GM23338 (cell line): ENCODE data around the gene WSCD2. TPM values are rescaled to one million over a fixed set of nuclear protein-coding genes. Genes with fewer than 3 reads are reported as not detected.

Experiments used
- ATAC-seq: fragments of 200-7000 bp; cut with Tn5 transposase; 3 replicates; pipeline ENCODE4 v1.9.1; 2020
- DNase-seq: peaks from one replicate; pipeline ENCODE4 v3.0.0-alpha.2; 2015; ENCODE audit warnings: low spot score
- H2AFZ ChIP-seq: fragments of 200-600 bp; sonication (generic); 2 replicates; pipeline ENCODE4 v1.8.0; 2016; ENCODE audit warnings: antibody characterized with exemption, mild to moderate bottlenecking, moderate library complexity
- H3F3A ChIP-seq: fragments of 200-600 bp; sonication (generic); replicated peaks from 2 replicates; pipeline ENCODE4 v1.8.0; 2017; ENCODE audit warnings: antibody characterized with exemption, mixed run types, low read depth
- H3K27ac ChIP-seq: fragments of 200-600 bp; sonication (generic); 2 replicates; pipeline ENCODE4 v1.6.1; 2016; ENCODE audit warnings: low read depth
- H3K27me3 ChIP-seq: fragments of 200-600 bp; sonication (generic); 2 replicates; pipeline ENCODE4 v1.8.0; 2016; ENCODE audit warnings: mild to moderate bottlenecking, mixed run types, moderate library complexity; ENCODE audit not compliant: insufficient read depth
- H3K36me3 ChIP-seq: fragments of 200-600 bp; sonication (generic); 2 replicates; pipeline ENCODE4 v1.8.0; 2016; ENCODE audit warnings: mild to moderate bottlenecking; ENCODE audit not compliant: insufficient read depth
- H3K4me1 ChIP-seq: fragments of 200-600 bp; sonication (generic); 2 replicates; pipeline ENCODE4 v1.8.0; 2016; ENCODE audit warnings: mild to moderate bottlenecking, moderate library complexity; ENCODE audit not compliant: insufficient read depth
- H3K4me2 ChIP-seq: fragments of 200-600 bp; sonication (generic); 2 replicates; pipeline ENCODE4 v1.7.1; 2017; ENCODE audit warnings: mixed run types
- H3K4me3 ChIP-seq: fragments of 200-600 bp; sonication (generic); 2 replicates; pipeline ENCODE4 v1.6.1; 2016; ENCODE audit warnings: mixed run types
- H3K79me2 ChIP-seq: fragments of 200-600 bp; sonication (generic); replicated peaks from 2 replicates; pipeline ENCODE4 v1.8.0; 2017; ENCODE audit warnings: mild to moderate bottlenecking; ENCODE audit not compliant: insufficient read depth
- H3K9me2 ChIP-seq: fragments of 200-600 bp; sonication (generic); 2 replicates; pipeline ENCODE4 v1.8.0; 2017; ENCODE audit not compliant: insufficient read depth
- H4K20me1 ChIP-seq: fragments of 200-600 bp; sonication (generic); replicated peaks from 2 replicates; pipeline ENCODE4 v1.8.0; 2017; ENCODE audit warnings: mild to moderate bottlenecking; ENCODE audit not compliant: insufficient read depth
- H3K27ac Mint-ChIP-seq: 2 replicates; pipeline ENCODE4 v1.8.0; 2020; ENCODE audit warnings: inconsistent platforms, mild to moderate bottlenecking, moderate library complexity, mixed read lengths
- H3K27me3 Mint-ChIP-seq: 3 replicates; pipeline ENCODE4 v1.8.0; 2022; ENCODE audit warnings: low read depth, mild to moderate bottlenecking, moderate library complexity, mixed read lengths, inconsistent platforms; ENCODE audit not compliant: insufficient read depth, poor library complexity
- H3K36me3 Mint-ChIP-seq: 3 replicates; pipeline ENCODE4 v1.8.0; 2021; ENCODE audit warnings: low read depth, mild to moderate bottlenecking, inconsistent platforms, moderate library complexity, mixed read lengths
- H3K4me1 Mint-ChIP-seq: 3 replicates; pipeline ENCODE4 v1.8.0; 2020; ENCODE audit warnings: mild to moderate bottlenecking, inconsistent platforms, mixed read lengths
- H3K4me3 Mint-ChIP-seq: 3 replicates; pipeline ENCODE4 v1.8.0; 2021; ENCODE audit warnings: moderate library complexity, mild to moderate bottlenecking, inconsistent platforms, mixed read lengths
- H3K9me3 Mint-ChIP-seq: 3 replicates; pipeline ENCODE4 v1.8.0; 2020; ENCODE audit warnings: moderate library complexity, mild to moderate bottlenecking, inconsistent platforms, mixed read lengths
- CREB1 ChIP-seq: fragments of 250-450 bp; sonication (Bioruptor Pico); IDR thresholded peaks from 2 replicates; pipeline ENCODE4 v1.5.0; 2020; ENCODE audit warnings: low read depth, mild to moderate bottlenecking, moderate library complexity
- EZH2 ChIP-seq: fragments of 200-600 bp; sonication (generic); IDR thresholded peaks from one replicate; pipeline ENCODE4 v1.8.0; 2017; ENCODE audit warnings: antibody characterized with exemption, mild to moderate bottlenecking, low read depth; ENCODE audit not compliant: unreplicated experiment
- EZH2phosphoT487 ChIP-seq: fragments of 200-600 bp; sonication (generic); IDR thresholded peaks from one replicate; pipeline ENCODE4 v1.8.1; 2018; ENCODE audit warnings: antibody characterized with exemption; ENCODE audit not compliant: unreplicated experiment
- JUNB ChIP-seq: IDR thresholded peaks from one replicate; pipeline ENCODE4 v1.6.1; 2016; ENCODE audit warnings: antibody characterized with exemption; ENCODE audit not compliant: unreplicated experiment
- NANOG ChIP-seq: IDR thresholded peaks from 2 replicates; pipeline ENCODE4 v1.6.1; 2016; ENCODE audit warnings: antibody characterized with exemption, borderline replicate concordance
- STAT1 ChIP-seq: IDR thresholded peaks from one replicate; pipeline ENCODE4 v1.6.1; 2016; ENCODE audit warnings: antibody characterized with exemption; ENCODE audit not compliant: unreplicated experiment
- ZNF114 ChIP-seq: fragments of 250-450 bp; sonication (Bioruptor Pico); IDR thresholded peaks from 2 replicates; pipeline ENCODE4 v1.5.0; 2020; ENCODE audit warnings: mild to moderate bottlenecking, moderate library complexity
- ZNF331 ChIP-seq: fragments of 250-450 bp; sonication (Bioruptor Pico); IDR thresholded peaks from 2 replicates; pipeline ENCODE4 v1.5.0; 2020; ENCODE audit warnings: low read depth, mild to moderate bottlenecking, moderate library complexity
- polyA plus RNA-seq: library from polyadenylated mRNA; unstranded; fragments of >200 nt; fragmentation: Nextera tagmentation; extraction: Ambion mirVana; gene quantifications from 2 replicates; pipeline ENCODE4 v1.2.1, GENCODE V29; 2016
- total RNA-seq: library from RNA; depleted of rRNA; stranded (reverse); fragments of >200 nt; shearing (Covaris generic); gene quantifications from 2 replicates; pipeline ENCODE4 v1.2.3, GENCODE V29; 2014
- TF ChIP-seq, protein P1 (sequence below): fragments of 250-450 bp; sonication (Bioruptor Pico); IDR thresholded peaks from 2 replicates; pipeline ENCODE4 v1.5.0; 2020; ENCODE audit warnings: mild to moderate bottlenecking, moderate library complexity
- TF ChIP-seq, protein P2 (sequence below): IDR thresholded peaks from 2 replicates; pipeline ENCODE4 v1.6.1; 2016; ENCODE audit warnings: antibody characterized with exemption
- TF ChIP-seq, protein P3 (sequence below): IDR thresholded peaks from one replicate; pipeline ENCODE4 v1.6.1; 2018; ENCODE audit warnings: antibody characterized with exemption; ENCODE audit not compliant: unreplicated experiment

The WSCD2 gene
- total and polyA plus RNA-seq, 2 experiments from 2014 or later: 0.66 to 3.1 TPM

DNA sequence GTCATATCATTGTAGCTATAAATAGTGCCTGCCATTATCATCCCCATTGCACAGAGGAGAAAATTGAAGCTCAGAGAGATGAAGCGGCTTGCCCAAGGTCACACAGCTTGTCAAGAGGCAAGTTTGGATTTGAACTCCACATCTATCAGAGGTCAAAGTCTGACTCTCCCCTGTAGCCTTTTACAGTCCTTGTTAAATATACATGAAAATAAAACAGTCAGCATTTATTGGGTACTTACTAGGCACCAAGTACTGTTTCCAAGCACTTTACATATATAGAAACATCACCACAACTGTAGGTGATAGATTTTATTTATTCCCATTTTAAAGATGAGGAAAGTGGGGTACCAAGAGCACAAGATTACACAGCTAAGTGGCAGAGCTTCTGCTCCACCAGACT, 67.2 kb downstream of the WSCD2 start:
- TF ChIP-seq ZNF331 (CRISPR knock-in tag) (no peak), CREB1 (CRISPR knock-in tag) (no peak), NANOG (no peak), JUNB (no peak), STAT1 (no peak), ZNF114 (CRISPR knock-in tag) (no peak)
- TF ChIP-seq, protein P1, sequence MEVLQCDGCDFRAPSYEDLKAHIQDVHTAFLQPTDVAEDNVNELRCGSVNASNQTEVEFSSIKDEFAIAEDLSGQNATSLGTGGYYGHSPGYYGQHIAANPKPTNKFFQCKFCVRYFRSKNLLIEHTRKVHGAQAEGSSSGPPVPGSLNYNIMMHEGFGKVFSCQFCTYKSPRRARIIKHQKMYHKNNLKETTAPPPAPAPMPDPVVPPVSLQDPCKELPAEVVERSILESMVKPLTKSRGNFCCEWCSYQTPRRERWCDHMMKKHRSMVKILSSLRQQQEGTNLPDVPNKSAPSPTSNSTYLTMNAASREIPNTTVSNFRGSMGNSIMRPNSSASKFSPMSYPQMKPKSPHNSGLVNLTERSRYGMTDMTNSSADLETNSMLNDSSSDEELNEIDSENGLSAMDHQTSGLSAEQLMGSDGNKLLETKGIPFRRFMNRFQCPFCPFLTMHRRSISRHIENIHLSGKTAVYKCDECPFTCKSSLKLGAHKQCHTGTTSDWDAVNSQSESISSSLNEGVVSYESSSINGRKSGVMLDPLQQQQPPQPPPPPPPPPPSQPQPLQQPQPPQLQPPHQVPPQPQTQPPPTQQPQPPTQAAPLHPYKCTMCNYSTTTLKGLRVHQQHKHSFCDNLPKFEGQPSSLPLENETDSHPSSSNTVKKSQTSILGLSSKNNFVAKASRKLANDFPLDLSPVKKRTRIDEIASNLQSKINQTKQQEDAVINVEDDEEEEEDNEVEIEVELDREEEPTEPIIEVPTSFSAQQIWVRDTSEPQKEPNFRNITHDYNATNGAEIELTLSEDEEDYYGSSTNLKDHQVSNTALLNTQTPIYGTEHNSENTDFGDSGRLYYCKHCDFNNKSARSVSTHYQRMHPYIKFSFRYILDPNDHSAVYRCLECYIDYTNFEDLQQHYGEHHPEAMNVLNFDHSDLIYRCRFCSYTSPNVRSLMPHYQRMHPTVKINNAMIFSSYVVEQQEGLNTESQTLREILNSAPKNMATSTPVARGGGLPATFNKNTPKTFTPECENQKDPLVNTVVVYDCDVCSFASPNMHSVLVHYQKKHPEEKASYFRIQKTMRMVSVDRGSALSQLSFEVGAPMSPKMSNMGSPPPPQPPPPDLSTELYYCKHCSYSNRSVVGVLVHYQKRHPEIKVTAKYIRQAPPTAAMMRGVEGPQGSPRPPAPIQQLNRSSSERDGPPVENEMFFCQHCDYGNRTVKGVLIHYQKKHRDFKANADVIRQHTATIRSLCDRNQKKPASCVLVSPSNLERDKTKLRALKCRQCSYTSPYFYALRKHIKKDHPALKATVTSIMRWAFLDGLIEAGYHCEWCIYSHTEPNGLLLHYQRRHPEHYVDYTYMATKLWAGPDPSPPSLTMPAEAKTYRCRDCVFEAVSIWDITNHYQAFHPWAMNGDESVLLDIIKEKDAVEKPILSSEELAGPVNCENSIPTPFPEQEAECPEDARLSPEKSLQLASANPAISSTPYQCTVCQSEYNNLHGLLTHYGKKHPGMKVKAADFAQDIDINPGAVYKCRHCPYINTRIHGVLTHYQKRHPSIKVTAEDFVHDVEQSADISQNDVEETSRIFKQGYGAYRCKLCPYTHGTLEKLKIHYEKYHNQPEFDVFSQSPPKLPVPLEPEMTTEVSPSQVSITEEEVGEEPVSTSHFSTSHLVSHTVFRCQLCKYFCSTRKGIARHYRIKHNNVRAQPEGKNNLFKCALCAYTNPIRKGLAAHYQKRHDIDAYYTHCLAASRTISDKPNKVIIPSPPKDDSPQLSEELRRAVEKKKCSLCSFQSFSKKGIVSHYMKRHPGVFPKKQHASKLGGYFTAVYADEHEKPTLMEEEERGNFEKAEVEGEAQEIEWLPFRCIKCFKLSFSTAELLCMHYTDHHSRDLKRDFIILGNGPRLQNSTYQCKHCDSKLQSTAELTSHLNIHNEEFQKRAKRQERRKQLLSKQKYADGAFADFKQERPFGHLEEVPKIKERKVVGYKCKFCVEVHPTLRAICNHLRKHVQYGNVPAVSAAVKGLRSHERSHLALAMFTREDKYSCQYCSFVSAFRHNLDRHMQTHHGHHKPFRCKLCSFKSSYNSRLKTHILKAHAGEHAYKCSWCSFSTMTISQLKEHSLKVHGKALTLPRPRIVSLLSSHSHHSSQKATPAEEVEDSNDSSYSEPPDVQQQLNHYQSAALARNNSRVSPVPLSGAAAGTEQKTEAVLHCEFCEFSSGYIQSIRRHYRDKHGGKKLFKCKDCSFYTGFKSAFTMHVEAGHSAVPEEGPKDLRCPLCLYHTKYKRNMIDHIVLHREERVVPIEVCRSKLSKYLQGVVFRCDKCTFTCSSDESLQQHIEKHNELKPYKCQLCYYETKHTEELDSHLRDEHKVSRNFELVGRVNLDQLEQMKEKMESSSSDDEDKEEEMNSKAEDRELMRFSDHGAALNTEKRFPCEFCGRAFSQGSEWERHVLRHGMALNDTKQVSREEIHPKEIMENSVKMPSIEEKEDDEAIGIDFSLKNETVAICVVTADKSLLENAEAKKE (CRISPR knock-in tag): no peak
- Histone ChIP-seq H3K27ac (no peak overlapping the region), H3K4me2 (no peak overlapping the region), H3K4me1 (no peaks in the 10 kb centered on the region), H4K20me1 (peaks cover 4% of the 10 kb centered on the region; the same call in 1 of the 2 replicates), H2AFZ (no peak overlapping the region), H3K4me3 (no peak overlapping the region), H3F3A (no peaks in the 10 kb centered on the region), H3K9me2 (no peaks in the 10 kb centered on the region), H3K79me2 (no peaks in the 10 kb centered on the region), H3K36me3 (no peaks in the 10 kb centered on the region), H3K27me3 (no peaks in the 10 kb centered on the region)
- ATAC-seq (no peak), DNase-seq (no peak)
- Mint-ChIP-seq H3K27ac (no peak overlapping the region), H3K27me3 (no peaks in the 10 kb centered on the region), H3K4me3 (no peak overlapping the region), H3K4me1 (peaks cover 5% of the 10 kb centered on the region; the same call in 1 of the 3 replicates), H3K9me3 (no peaks in the 10 kb centered on the region), H3K36me3 (no peaks in the 10 kb centered on the region)

DNA sequence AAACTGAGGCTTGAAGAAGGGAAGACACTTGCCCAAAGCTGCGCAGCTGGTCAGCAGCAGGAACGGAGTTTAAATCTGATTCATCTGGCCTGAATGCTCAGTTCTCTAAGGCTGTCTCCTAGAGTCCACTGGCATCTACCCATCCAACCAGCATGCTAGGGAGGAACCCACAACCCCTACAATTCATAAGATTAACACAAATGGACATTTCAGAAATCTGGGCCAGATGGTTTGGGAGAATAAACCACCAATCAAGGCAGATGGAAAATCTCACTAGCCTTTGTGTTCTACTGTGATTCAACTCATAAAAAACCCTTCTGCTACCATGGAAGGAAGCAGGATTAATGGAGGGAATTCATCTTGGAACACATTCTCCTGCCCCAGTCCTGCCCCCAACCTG, 67.8 kb downstream of the WSCD2 start:
- Histone ChIP-seq H4K20me1 (peaks cover 4% of the 10 kb centered on the region; the same call in 1 of the 2 replicates), H3K4me2 (no peak overlapping the region), H2AFZ (no peak overlapping the region), H3K4me1 (no peaks in the 10 kb centered on the region), H3K36me3 (no peaks in the 10 kb centered on the region), H3F3A (no peaks in the 10 kb centered on the region), H3K27me3 (no peaks in the 10 kb centered on the region), H3K79me2 (no peaks in the 10 kb centered on the region), H3K4me3 (no peak overlapping the region), H3K27ac (no peak overlapping the region), H3K9me2 (no peaks in the 10 kb centered on the region)
- ATAC-seq (no peak), DNase-seq (no peak)
- no peak overlapping the region for H3K4me3 Mint-ChIP-seq
- H3K4me1 Mint-ChIP-seq: peaks cover 3% of the 10 kb centered on the region; the same call in 2 of the 3 replicates
- no peaks in the 10 kb centered on the region for H3K9me3 Mint-ChIP-seq
- H3K27ac Mint-ChIP-seq: no peak overlapping the region
- no peaks in the 10 kb centered on the region for H3K36me3 Mint-ChIP-seq
- H3K27me3 Mint-ChIP-seq: no peaks in the 10 kb centered on the region
- no peak for TF ChIP-seq EZH2phosphoT487
- TF ChIP-seq NANOG: no peak
- TF ChIP-seq ZNF331 (CRISPR knock-in tag): no peak
- TF ChIP-seq STAT1: no peak
- TF ChIP-seq, protein P2, sequence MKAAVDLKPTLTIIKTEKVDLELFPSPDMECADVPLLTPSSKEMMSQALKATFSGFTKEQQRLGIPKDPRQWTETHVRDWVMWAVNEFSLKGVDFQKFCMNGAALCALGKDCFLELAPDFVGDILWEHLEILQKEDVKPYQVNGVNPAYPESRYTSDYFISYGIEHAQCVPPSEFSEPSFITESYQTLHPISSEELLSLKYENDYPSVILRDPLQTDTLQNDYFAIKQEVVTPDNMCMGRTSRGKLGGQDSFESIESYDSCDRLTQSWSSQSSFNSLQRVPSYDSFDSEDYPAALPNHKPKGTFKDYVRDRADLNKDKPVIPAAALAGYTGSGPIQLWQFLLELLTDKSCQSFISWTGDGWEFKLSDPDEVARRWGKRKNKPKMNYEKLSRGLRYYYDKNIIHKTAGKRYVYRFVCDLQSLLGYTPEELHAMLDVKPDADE: no peak
- TF ChIP-seq EZH2: no peak
- TF ChIP-seq CREB1 (CRISPR knock-in tag): no peak
- TF ChIP-seq, protein P3, sequence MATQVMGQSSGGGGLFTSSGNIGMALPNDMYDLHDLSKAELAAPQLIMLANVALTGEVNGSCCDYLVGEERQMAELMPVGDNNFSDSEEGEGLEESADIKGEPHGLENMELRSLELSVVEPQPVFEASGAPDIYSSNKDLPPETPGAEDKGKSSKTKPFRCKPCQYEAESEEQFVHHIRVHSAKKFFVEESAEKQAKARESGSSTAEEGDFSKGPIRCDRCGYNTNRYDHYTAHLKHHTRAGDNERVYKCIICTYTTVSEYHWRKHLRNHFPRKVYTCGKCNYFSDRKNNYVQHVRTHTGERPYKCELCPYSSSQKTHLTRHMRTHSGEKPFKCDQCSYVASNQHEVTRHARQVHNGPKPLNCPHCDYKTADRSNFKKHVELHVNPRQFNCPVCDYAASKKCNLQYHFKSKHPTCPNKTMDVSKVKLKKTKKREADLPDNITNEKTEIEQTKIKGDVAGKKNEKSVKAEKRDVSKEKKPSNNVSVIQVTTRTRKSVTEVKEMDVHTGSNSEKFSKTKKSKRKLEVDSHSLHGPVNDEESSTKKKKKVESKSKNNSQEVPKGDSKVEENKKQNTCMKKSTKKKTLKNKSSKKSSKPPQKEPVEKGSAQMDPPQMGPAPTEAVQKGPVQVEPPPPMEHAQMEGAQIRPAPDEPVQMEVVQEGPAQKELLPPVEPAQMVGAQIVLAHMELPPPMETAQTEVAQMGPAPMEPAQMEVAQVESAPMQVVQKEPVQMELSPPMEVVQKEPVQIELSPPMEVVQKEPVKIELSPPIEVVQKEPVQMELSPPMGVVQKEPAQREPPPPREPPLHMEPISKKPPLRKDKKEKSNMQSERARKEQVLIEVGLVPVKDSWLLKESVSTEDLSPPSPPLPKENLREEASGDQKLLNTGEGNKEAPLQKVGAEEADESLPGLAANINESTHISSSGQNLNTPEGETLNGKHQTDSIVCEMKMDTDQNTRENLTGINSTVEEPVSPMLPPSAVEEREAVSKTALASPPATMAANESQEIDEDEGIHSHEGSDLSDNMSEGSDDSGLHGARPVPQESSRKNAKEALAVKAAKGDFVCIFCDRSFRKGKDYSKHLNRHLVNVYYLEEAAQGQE: no peak
